ENCODE results near the gene ALDOC.

Gene ALDOC

DNA sequence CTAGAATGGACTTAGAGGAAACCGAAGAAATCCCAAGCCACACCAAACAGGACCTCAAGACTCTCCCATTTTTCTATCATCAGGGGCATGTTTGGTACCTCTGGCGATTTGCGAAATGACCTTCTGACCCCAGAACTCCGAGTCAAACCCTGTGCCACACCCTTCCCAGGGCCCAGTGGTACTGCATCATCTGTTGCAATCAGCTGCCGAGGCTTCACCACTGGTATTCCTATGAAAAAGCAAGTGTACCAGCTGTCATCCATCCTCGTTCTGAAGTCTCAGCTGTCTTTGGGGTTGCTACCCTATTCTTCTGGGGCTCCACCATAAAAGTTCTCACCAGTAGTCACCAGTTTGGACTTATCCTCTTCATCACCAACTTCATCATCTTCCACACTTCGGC is 39.6 kb upstream of the ALDOC start:
- Histone ChIP-seq H3K4me3 (ENCODE audit: low read length) (no peak overlapping the region), H3K9me2 (replicated peaks; ENCODE audit: control insufficient read depth, low read length) (no peaks in the 10 kb centered on the region), H3K4me2 (ENCODE audit: low read length) (no peak overlapping the region), H3K27ac (ENCODE audit: low read depth, low read length) (no peak overlapping the region), H3K9me3 (ENCODE audit: control insufficient read depth, insufficient read depth, low read length) (no peaks in the 10 kb centered on the region), H3K79me2 (ENCODE audit: control insufficient read depth, low read length) (no peaks in the 10 kb centered on the region), H3K4me1 (ENCODE audit: control insufficient read depth, low read length) (peaks cover 5% of the 10 kb centered on the region; the same call in 1 of the 2 replicates), H3F3A (ENCODE audit: control insufficient read depth, insufficient read depth) (peaks cover 6% of the 10 kb centered on the region; the same call in 1 of the 2 replicates), H3K27me3 (ENCODE audit: control insufficient read depth, low read length) (no peaks in the 10 kb centered on the region), H3K36me3 (ENCODE audit: control insufficient read depth, low read length) (peaks cover 94% of the 10 kb centered on the region), H4K20me1 (ENCODE audit: control insufficient read depth, insufficient read depth, low read depth, low read length) (peaks cover 6% of the 10 kb centered on the region; the same call in 1 of the 2 replicates)
- no peak for TF ChIP-seq EZH2phosphoT487 (IDR thresholded peaks at IDR 0.05; ENCODE audit: borderline replicate concordance, low read length)
- TF ChIP-seq, protein P1, sequence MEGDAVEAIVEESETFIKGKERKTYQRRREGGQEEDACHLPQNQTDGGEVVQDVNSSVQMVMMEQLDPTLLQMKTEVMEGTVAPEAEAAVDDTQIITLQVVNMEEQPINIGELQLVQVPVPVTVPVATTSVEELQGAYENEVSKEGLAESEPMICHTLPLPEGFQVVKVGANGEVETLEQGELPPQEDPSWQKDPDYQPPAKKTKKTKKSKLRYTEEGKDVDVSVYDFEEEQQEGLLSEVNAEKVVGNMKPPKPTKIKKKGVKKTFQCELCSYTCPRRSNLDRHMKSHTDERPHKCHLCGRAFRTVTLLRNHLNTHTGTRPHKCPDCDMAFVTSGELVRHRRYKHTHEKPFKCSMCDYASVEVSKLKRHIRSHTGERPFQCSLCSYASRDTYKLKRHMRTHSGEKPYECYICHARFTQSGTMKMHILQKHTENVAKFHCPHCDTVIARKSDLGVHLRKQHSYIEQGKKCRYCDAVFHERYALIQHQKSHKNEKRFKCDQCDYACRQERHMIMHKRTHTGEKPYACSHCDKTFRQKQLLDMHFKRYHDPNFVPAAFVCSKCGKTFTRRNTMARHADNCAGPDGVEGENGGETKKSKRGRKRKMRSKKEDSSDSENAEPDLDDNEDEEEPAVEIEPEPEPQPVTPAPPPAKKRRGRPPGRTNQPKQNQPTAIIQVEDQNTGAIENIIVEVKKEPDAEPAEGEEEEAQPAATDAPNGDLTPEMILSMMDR (IDR thresholded peaks at IDR 0.05; ENCODE audit: low read depth, low read length, poor library complexity, severe bottlenecking) = no peak

DNA sequence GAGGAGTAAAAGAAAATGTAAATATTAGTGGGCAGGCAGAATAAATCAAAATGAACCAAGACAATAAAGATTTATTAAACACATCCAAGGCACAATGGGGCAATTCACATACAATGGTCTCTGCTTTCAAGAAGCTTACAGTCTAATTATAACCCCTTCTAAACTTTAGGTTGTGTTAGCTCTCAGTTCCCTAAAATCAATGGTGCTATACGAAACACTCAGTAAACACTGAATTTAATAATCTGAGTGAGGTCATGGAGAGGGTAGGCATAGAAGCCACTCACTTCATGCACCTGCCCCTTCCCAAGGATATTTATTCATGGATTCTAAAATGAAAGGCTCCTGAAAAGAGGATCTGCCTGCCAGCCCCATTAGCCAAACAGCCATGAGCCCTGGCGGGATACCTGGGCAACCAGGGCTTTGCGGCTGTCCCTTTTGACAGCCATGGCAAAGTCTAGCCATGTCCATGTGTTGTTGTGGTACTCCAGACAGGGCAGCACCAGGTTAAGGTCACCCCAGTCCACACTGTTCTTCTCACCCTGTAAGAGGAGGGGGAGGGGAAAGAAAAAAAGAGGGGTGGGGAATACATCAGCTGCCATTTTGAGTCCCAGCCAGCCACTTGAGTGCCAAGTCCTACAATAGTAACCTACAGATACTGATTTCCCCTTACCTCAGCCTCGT is 38.7 kb upstream of the ALDOC start:
- no peak for TF ChIP-seq EZH2phosphoT487 (IDR thresholded peaks at IDR 0.05; ENCODE audit: borderline replicate concordance, low read length)
- no peaks in the 10 kb centered on the region for H3K9me3 ChIP-seq (ENCODE audit: control insufficient read depth, insufficient read depth, low read length)
- H3K4me1 ChIP-seq (ENCODE audit: control insufficient read depth, low read length) = peaks cover 5% of the 10 kb centered on the region; the same call in 1 of the 2 replicates
- H4K20me1 ChIP-seq (ENCODE audit: control insufficient read depth, insufficient read depth, low read depth, low read length) = peaks cover 6% of the 10 kb centered on the region; the same call in 1 of the 2 replicates
- peaks cover 94% of the 10 kb centered on the region for H3K36me3 ChIP-seq (ENCODE audit: control insufficient read depth, low read length)
- no peaks in the 10 kb centered on the region for H3K79me2 ChIP-seq (ENCODE audit: control insufficient read depth, low read length)
- H3K27me3 ChIP-seq (ENCODE audit: control insufficient read depth, low read length) = no peaks in the 10 kb centered on the region
- H3K4me2 ChIP-seq (ENCODE audit: low read length) = no peak overlapping the region
- H3K4me3 ChIP-seq (ENCODE audit: low read length) = no peak overlapping the region
- H3K27ac ChIP-seq (ENCODE audit: low read depth, low read length) = no peak overlapping the region
- H3F3A ChIP-seq (ENCODE audit: control insufficient read depth, insufficient read depth) = peaks cover 6% of the 10 kb centered on the region; the same call in 1 of the 2 replicates
- no peaks in the 10 kb centered on the region for H3K9me2 ChIP-seq (replicated peaks; ENCODE audit: control insufficient read depth, low read length)

DNA sequence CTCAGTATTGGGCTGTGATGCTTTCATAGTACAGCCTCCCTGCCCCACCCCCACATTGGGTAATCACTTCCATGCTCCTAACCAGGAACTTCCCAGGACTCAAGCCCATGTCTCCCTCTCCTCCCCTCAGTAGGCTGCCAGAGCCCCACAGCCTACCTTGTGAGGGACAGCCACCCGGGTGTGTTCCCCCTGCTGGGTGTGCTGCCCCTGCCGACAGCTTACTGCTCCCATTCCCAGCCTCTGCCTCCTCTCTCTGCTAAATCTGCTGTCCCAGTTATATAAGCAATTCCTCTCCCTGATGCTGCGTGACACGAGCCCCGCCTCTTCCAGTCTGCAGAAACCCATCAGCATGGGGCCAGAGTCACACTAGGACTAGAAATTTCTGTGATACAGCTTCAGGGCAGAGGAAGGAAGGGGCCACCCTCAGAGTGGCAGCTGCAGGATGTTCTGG is 37.3 kb upstream of the ALDOC start, which contains the start of gene RSKR:
TSS of gene RSKR (minus strand) at position 255 of the 451 bp plus-strand sequence. CDS start at position 231, 24 bp downstream.
- no peaks in the 10 kb centered on the region for H3K27me3 ChIP-seq (ENCODE audit: control insufficient read depth, low read length)
- H3K79me2 ChIP-seq (ENCODE audit: control insufficient read depth, low read length) = no peaks in the 10 kb centered on the region
- H4K20me1 ChIP-seq (ENCODE audit: control insufficient read depth, insufficient read depth, low read depth, low read length) = peaks cover 6% of the 10 kb centered on the region; the same call in 1 of the 2 replicates
- H3K4me1 ChIP-seq (ENCODE audit: control insufficient read depth, low read length) = peaks cover 5% of the 10 kb centered on the region; the same call in 1 of the 2 replicates
- H3K4me2 ChIP-seq (ENCODE audit: low read length) = no peak within 1 kb of the TSS
- H3K4me3 ChIP-seq (ENCODE audit: low read length) = no peak within 1 kb of the TSS
- peaks cover 87% of the 10 kb centered on the region for H3K36me3 ChIP-seq (ENCODE audit: control insufficient read depth, low read length)
- H3F3A ChIP-seq (ENCODE audit: control insufficient read depth, insufficient read depth) = peaks cover 6% of the 10 kb centered on the region; the same call in 1 of the 2 replicates
- H3K9me2 ChIP-seq (replicated peaks; ENCODE audit: control insufficient read depth, low read length) = no peaks in the 10 kb centered on the region
- H3K9me3 ChIP-seq (ENCODE audit: control insufficient read depth, insufficient read depth, low read length) = no peaks in the 10 kb centered on the region
- no peak for TF ChIP-seq EZH2phosphoT487 (IDR thresholded peaks at IDR 0.05; ENCODE audit: borderline replicate concordance, low read length)
- TF ChIP-seq, protein P1 (IDR thresholded peaks at IDR 0.05; ENCODE audit: low read depth, low read length, poor library complexity, severe bottlenecking) = no peak
- H3K27ac ChIP-seq (ENCODE audit: low read depth, low read length) = no peak within 1 kb of the TSS
